RCC 7860 (cell line): ENCODE measurements around the gene TMEM237.
A peak's percentile ranks its signal among the peaks of the same experiment; 100 is the strongest.
"Not testable (repeated sequence)": the region's sequence is repeated elsewhere in the genome, so short reads cannot be mapped to it uniquely, and the experiment has no call there.

ENCODE experiments used
- DNase-seq: peaks from one replicate; pipeline ENCODE4 v3.0.0-alpha.2; 2015; ENCODE audit warnings: low spot score
- FAIRE-seq: peaks from 2 replicates; lab custom pipeline; 2012; peaks lifted over from hg19 to GRCh38; lab: Jason Lieb, UNC

Gene TMEM237, protein sequence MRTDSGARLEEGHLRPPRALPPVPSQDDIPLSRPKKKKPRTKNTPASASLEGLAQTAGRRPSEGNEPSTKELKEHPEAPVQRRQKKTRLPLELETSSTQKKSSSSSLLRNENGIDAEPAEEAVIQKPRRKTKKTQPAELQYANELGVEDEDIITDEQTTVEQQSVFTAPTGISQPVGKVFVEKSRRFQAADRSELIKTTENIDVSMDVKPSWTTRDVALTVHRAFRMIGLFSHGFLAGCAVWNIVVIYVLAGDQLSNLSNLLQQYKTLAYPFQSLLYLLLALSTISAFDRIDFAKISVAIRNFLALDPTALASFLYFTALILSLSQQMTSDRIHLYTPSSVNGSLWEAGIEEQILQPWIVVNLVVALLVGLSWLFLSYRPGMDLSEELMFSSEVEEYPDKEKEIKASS

DNA sequence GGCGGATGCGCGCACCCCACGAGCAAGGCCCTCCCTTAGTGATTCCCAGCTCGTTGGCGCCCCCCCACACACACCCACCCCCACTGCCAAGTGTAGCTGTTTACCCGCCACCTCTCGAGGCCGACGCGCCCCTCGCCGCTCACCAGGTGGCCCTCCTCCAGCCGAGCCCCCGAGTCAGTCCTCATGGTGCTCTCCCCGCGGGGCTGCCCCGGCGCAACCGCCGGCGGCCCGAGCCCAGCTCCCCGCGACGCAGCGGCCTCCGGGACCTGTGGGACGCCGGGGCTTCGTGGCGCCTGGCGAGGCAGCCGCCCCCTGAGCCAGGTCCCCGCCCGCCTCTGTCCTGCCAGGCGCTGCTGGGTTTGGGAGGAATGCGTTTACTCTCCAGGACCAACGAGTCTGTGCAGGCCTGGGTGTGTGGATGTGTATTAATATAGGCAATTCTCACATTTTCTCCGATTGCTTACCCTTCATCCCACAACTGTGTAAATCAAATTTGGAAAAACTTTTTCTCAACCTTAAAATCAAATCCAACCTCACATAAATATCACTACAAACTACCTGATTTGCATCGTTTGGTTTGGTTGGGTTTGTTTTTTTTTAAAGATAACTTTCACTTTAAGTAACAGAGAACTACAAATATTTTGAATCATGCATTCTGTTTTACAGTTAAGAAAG is at the start of gene TMEM237:
TMEM237 (minus strand) TSS at position 288 of the 675 bp plus-strand sequence; CDS start at position 185, 103 bp downstream.
- FAIRE-seq = peak; percentile 38
- DNase-seq = no peak

DNA sequence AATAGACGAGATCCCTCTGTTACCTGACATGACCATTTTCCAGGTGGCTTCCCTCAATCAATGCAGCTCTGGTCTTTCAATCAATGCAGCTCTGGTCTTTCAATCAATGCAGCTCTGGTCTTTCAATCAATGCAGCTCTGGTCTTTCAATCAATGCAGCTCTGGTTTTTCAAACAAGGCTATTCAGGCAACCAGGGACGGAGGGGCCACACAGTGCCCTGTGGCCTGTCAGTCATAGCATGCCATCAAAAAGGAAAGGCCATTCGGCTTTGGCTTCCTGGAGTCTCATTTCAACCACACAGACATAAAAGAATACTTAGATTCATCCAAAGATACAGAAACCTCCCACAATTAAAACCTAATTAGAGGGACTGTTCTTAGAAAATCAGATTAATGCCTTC is 41.9 kb upstream of the TMEM237 start:
- DNase-seq (no peak), FAIRE-seq (no peak)

DNA sequence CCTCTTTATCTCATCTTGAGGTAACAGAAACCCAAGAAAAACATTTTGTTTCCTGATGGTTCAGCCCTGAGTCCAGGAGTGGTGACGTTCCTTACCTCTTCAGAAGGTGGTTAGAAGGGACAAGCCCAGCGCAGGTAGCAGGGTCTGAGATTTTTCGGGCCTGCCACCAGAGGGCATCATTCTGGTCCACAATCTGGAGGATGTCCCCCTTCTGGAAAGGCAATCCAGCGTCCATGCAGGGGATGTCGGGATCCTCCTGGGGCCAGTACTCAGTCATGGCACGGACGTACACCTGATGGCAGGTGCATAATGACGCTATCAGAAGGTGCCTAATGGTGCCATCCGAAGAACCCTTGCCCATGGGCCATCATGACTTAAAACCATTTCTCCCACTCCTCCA is 37.4 kb upstream of the TMEM237 start:
- FAIRE-seq = no peak
- no peak for DNase-seq

DNA sequence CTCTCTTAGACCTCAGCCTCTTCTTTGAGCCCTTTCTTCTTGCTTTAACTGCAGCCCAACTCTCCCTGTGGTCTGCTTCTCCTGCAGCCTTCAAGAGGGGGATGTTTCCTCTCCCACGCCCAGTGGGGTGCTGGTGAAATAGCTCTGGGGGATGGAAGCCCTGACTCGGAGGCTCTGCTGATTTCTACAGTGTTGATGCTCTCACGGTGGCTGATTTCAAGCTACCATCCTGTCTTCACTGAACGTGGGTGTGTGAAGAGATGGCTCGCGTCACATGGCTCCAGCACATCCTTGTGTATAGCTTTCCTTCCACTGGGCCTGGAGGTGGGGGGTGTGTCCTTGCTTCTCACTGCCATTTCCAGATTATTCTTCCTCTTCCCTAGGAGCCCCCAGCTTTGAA is 35.1 kb upstream of the TMEM237 start:
- DNase-seq = no peak
- FAIRE-seq = no peak

DNA sequence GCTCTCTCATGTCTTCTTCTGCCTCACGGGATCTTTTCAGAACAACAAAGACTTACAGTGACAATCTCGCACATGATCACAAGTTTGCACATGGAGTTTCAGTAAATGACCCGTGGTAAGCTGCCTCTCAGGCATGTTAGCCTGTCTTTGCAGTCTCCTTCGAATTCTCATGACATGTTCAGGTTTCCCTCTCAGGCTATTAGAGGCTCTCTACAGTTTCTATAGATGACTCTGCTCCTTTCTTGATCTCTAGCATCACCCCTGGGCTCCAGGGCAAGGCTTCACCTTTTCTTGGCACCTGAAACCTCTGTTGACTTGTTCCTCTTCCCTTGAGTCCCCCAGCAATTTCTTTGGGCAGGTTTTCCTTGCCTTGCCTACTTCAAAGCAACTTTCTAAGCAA is 32.2 kb upstream of the TMEM237 start:
- FAIRE-seq = no peak
- no peak for DNase-seq

DNA sequence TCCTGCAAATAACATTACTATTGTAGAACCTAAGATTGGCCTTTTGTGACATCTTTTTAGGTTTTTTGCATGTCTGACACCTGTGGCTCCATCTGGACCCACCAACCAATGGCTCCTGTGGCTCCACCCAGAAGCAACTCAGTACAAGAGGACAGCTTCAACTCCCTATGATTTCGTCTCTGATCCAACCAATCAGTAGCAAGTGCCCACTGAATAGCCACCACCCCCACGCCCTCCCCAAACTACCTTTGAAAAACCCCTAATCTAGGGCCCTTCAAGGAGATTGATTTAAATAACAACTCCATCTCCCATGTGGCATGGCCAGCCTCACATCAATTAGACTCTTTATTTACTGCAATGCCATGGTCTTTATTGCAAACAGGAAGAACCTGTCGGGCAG is 31.5 kb upstream of the TMEM237 start:
- DNase-seq = no peak
- FAIRE-seq = no peak

DNA sequence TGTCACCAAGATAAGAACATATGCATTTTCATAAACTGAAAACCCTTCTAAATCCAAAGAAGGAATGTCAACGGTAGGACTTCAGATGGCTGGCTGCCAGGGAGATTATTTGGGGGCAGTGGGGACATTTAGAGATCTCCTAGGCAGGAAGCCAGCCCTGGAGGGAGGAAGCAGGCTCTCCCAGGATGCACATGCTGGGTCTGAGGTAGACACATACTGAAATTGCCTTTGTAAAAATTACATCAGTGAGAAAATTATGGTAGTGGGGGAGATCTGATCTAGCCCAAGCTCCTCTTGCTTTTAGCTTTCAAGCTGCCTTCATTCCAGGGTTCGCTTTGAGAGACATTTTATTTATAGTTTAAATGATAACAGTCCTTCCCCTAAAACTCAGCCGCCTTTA is 31.0 kb upstream of the TMEM237 start:
- FAIRE-seq = no peak

DNA sequence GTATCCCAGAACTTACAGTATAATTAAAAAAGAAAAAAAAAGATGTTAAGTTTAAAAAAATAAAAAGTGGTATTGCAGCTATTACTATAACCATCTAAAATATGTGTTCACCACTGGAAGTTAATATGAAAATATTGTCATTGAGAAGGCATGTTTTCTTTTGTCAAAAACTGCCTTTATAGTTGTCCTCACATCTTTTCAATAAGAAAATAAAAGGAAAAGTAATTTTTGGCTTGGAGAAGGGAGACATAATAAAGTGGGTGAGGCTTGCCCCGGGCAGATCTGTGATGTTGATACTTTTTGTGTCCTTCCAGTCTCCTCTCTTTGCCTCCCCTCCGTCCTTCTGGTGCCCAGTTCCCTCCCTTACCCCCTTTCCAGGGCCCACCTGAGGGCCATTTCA is 30.2 kb upstream of the TMEM237 start:
- FAIRE-seq = no peak
- DNase-seq = no peak

More for the DNA sequence above, 31.0 kb upstream of the TMEM237 start:
- DNase-seq = no peak

DNA sequence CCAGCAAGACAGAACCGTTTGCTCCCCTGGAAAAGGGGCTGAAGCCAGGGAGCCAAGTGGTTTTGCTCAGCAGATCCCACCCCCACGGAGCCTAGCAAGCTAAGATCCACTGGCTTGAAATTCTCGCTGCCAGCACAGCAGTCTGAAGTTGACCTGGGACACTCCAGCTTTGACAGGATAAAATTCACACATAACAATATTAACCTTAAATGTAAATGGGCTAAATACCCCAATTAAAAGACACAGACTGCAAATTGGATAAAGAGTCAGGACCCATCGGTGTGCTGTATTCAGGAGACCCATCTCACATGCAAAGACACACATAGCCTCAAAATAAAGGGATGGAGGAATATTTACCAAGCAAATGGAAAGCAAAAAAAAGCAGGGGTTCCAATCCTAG is 27.9 kb upstream of the TMEM237 start:
- not testable (repeated sequence) for FAIRE-seq, DNase-seq

DNA sequence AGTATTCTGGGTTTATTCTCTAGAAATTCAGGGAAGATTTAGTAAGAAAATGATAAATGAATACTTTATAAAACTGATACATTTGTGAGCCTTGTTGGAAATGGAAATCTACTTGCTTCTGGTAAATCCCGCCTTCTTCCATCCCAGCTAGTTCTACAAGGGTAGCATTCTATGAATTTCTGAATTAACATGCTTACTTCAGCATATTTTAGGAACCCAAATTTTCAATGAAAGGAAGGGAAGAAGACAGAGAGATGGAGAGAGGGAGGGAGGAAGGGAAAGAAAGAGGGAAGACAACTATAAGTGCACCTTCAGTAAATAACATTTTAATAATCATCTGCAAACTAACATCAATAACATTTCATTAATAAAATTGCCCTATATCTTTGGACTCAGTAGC is 26.6 kb upstream of the TMEM237 start:
- DNase-seq (no peak), FAIRE-seq (no peak)

DNA sequence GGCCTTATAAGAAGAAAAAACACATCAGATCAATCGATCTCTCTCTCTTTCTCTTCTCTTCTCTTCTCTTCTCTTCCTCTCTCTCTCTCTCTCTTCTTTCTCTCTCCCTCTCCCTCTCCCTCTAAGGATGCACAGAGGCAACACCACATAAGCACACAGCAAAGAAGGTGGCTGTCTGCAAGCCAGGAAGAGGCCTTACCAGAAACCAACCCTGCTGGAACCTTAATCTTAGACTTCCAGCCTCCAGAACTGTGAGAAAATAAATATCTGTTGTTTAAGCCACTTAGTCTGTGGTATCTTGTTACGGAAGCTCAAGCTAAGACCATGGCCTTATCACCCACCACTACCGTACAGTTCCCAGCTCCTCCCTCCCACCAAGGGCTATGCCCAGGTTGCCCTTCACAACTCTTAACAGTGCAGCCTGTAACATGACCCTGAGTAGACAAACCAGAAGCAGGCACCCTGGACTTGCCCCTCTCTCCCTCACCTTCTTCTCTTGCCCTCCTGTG is 25.2 kb upstream of the TMEM237 start:
- FAIRE-seq = no peak

DNA sequence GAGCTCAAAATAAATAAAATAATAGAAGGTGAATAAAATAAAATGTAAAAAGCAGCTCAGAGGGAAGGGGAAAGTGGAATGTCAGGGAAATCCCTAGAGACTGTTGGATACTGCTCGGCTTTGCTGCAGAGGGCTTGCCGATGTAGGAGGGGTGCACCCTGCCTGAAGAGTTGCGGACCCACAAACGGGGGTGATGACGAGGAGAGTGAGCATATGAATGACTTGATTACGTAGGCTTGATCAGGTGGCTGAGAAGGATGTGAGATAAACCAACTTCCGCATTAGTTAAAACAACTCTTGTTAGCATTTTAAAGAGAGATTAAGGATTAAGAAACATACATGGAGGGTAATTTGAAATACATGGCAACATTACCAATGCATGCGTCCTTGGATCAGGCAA is 21.0 kb upstream of the TMEM237 start:
- no peak for DNase-seq
- FAIRE-seq = no peak

More for the DNA sequence above, 25.2 kb upstream of the TMEM237 start:
- DNase-seq = no peak

DNA sequence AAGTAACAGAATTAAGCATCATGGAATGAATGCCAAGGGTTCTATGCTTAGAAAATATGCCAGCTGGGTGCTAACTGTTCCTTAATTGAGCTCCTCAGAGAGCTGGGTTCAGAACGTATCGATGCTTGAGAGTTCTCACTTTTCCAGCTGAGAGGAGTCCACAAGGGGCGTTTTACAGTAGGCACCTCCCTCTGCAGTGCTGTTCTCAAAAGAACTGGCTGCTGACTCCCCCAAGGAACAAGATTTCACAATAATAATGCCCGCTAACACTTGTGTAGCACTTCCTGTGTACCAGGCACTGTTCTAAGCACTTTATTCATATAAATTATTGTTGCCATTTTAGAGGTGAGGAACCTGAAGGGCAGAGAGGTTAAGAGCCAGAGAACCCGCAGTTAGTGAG is 18.1 kb upstream of the TMEM237 start:
- no peak for FAIRE-seq
- DNase-seq = no peak

DNA sequence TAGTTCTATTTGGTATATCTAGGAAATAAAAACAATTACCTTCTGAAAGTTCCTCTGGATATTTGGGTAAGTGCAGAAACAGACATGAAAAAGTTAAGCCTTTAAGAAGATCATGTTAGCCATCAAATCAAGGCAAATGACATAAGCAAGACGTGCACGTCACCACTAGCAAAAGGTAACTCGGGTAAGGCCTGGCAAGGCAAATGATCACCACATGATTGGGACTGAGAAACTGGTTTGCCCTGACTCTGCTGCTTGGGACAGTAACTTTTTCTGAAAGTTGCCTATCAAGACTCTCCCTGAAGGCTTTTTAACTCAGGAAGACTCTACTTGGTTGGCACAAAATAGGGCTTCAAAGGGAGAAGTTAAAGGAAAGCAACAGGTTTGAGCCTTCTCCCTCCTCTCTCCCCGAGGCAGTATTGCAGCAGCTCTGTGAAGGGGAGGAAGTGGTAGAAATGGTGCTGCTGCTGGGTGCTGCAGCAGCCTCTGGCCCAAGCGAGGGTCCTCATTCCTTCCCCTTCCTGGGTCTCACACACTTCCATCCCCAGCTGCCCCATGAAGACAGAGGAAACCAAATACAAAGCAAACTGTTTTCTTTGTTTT is 17.1 kb upstream of the TMEM237 start:
- no peak for DNase-seq
- FAIRE-seq = no peak

DNA sequence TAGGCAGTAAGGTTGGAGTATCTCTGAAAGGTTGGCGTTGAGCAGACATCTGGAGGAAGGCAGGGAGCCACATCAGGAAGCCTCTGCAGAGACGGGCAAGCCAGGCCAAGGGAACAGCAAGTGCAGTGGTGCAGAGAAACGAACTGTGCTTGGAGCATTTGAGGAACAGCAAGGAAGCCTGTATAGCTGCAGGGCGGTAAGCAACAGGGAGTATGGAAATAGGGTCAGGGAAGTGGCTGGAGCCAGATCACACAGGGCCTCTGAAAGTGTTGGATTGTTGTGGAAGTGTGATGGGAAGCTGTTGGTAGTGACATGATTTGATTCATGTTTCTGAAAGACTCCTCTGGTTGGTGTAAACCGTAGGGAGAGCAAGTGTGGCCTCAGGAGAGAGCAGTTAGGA is 13.4 kb upstream of the TMEM237 start:
- DNase-seq = no peak
- FAIRE-seq = no peak

DNA sequence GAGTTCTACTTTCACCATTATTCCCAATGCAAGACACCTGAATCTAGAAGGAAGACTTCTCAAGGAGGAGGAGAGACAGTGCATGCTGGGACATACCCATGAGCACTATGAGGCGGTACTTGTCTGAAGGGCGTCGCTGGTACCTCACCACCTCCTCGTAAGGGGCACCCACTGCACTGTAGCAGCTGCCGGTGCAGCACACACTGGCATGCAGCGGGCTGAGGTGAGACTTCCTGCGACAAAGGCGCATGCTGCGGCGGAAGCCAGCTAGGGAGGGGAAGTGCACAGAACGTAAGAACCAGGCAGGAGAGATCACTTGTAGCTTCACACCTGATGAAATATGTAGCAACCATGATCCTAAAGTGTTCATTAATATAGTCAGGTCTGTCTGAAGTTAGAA is 12.8 kb upstream of the TMEM237 start:
- DNase-seq (no peak), FAIRE-seq (no peak)

DNA sequence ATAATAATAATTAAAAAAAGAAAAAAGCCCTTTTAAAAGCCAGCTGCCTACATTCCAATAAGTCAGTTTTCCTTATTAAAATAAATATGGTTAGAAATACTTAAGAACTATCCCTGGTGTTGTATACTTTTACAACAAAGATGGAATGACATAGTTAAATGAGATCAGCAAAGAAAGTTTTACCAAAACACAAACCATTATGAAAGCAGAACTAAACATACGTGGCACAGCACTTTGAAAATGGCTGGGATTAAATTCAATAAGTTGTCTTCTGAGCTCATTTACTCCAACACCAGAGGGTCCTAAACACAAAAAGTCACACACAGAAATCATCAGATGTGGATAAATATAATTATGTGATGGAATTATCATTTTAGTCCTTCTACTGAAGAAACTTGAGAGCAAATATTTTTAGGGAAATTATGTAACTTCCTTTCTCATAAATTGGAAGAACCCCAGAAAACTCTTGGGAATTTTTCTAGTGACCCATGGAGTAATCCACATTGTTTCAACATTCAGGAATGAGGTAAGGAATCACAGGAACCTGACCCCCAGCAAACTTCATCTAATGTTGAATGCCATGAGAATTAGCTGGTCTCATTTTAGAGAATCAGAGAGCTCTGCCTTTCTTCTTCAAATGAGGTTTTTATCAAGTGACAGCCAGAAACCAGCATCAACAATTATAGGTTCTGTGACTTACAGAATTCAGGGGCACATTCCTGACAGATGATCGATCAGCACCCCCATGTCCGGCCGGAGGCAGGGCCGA is 11.5 kb upstream of the TMEM237 start:
- FAIRE-seq (no peak), DNase-seq (no peak)

DNA sequence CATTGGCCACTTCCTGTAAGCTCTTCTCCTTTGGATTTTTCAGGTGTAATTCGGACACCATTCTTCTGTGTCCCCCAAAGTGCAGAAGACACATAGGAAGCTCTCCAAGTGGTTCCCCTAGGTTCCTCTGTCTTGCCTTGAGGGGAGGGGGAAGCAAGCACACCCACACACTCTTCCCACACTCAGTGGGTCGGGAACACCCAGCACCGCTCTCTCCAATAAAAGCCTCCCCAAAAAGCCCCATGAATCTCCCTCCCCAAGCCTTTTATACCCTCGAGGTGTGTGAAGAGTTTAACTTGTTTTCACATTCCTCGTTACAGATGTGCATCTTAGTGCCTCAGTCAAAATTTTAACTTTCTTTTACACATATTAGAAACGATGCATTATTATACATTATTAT is 9.9 kb upstream of the TMEM237 start:
- FAIRE-seq (no peak), DNase-seq (no peak)

DNA sequence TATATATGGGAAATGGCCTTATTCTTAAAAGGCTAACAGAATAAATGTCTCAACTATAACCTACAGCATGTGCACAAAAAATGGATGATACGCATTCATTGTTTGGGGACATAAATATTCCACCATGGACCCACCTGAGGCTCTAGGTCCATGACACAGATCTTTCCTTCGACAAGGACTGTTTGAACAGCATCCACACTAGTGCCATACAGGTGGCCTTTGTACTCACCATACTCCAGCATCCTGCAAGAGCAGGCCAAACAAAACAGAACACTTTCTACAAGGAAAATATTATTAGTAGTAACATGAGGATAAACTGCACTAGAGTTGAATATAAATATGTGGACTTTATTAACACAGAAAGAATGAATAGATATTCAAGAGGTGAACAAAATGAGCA is 6.1 kb upstream of the TMEM237 start:
- FAIRE-seq (no peak), DNase-seq (no peak)

DNA sequence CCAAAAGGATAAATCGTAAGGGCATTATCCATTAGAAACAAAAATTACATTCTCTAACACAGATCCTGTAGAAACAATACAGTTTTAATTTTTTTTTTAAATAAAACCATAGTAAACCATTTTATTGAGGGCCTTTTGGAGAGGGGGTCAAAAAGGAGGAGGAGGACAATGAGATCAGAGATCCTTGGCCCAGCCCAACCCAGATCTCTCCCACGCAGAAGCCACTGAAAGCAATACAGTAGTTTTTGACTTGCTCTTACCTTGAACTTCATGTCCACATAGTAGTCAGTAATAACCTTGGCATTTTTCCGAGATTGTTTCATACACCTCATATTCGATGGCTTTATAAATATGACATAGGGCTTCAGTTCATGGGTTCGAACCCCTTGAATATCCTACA is 4.1 kb upstream of the TMEM237 start:
- FAIRE-seq (no peak), DNase-seq (no peak)

DNA sequence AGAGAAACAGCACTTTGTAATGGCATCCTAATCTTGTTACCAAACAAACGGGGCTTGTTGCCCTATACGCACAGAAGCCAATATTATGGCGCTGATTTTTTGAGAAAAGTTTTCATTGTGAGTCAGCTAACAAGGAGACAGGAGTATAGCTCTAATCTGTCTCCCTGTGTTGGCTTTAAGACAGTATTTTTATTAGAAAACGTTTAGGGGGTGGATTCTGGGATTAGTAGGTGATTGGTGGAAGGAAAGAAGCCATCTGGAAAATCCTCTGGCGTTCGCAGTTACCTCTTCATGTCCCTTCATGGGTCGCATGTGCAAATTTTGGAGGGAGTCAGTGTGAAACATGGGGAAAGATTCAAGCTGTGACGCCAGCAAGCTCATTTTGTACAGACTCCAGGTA is 698 bp upstream of the TMEM237 start:
- DNase-seq (no peak), FAIRE-seq (no peak)
